Measurements from ENCODE around the gene ST8SIA1.
"Not testable (repeated sequence)": the region's sequence is repeated elsewhere in the genome, so short reads cannot be mapped to it uniquely, and the experiment has no call there.

Gene ST8SIA1

DNA sequence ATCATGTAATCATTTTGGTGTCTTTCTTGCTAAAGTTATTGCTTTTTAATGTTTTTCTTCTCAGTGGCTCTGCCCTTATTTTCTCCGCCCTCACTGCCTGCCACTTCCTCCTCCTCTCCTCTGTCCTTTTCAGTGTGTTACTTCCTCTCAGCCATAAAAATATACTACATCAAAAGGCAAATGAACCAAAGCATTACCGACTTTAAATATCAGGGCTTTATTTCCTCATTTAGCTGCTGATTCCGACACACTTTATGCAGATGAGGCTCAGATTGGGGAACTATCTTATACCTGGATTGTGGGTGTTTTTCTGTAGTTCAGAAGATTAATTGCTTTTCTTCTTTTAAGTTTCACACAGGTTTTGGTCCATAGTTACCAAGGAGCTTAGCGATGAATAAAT lies 170.4 kb downstream of the ST8SIA1 start:
- no peak for DNase-seq (ENCODE audit: low read depth)

DNA sequence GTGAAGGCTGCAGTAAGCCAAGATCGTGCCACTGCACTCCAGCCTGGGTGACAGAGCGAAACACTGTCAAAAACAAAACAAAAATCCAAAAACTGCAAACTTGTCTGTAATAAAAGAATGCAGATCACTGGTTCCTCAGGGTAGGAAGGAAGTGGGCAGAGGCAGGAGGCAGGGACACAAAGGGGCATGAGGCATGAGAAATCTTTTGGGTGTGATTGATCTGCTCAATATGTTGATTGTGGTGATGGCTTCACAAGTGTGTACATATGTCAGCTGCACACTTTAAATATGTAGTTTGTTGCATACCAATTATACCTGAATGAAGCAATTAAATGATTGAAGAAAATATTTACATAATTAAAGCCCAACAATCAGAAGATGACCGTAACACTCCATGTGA lies 170.9 kb downstream of the ST8SIA1 start:
- no peak for DNase-seq (ENCODE audit: low read depth)

DNA sequence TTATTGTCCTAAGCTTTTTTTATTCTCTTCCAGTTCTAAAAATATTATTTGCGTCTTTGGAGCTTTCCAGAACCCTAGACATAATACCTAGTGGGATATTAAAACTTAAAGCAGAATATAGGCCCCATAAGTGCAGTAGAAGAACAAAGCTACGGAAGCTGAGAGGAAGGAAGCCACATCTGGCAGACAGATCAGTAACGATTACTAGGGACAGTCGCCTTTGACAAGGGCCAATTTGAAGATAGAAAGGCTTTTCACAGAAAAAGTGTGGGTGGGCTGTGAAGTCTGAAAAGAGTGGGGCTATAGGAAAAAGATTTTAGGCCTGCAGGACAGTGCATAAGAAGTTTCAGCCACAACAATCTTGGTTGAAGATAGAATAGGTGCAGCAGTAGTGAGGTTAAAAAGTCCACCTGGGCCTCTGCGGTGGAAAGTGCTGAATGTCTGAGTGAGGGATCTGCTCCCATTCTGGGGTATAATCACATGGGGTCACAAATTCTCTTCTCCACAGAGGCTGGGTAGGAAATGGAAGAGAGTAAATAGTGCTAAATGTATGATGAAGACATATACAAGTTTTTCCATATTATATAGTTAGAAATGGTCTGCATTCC lies 174.0 kb downstream of the ST8SIA1 start:
- DNase-seq (ENCODE audit: low read depth) = no peak

DNA sequence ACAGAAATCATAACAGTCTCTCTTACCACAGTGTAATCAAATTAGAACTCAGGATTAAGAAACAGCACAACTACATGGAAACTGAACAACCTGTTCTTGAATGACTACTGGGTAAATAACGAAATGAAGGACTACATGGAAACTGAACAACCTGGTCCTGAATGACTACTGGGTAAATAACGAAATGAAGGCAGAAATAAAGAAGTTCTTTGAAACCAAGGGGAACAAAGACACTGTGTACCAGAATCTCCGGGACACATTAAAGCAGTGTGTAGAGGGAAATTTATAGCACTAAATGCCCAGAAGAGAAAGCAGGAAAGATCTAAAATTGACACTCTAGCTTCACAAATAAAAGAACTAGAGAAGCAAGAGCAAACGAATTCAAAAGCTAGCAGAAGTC lies 185.2 kb downstream of the ST8SIA1 start:
- DNase-seq (ENCODE audit: low read depth) = not testable (repeated sequence)

DNA sequence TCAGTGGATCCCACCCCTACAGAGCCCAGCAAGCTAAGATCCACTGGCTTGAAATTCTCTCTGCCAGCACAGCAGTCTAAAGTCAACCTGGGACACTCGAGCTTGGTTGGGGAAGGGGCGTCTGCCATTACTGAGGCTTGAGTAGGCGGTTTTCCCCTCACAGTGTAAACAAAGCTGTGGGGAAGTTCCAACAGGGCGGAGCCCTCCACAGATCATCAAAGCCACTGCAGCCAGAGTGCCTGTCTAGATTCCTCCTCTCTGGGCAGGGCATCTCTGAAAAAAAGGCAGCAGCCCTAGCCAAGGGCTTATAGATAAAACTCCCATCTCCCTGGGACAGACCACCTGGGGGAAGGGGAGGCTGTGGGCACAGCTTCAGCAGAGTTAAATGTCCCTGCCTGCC lies 187.8 kb downstream of the ST8SIA1 start:
- DNase-seq (ENCODE audit: low read depth) = not testable (repeated sequence)
